Endothelial cell of umbilical vein (primary cell): ENCODE measurements around the gene IGF1. TPM values are rescaled to one million over a fixed set of nuclear protein-coding genes. Genes with fewer than 3 reads are reported as not detected.

Source experiments
- BruUV-seq: library from RNA; stranded (reverse); fragments of 400-500 nt; replicated peaks from 2 replicates; lab custom pipeline; 2021; lab: Mats Ljungman, UMichigan
- CTCF ChIA-PET: fragments of 300-600, 350-600 bp; sonication (Branson Sonifier 250); formaldehyde crosslinking; loops from one replicate; lab custom pipeline; 2021; ENCODE audit warnings: antibody characterized with exemption, inconsistent platforms; lab: Charles Lee
- POLR2A ChIA-PET: fragments of 300-600, 350-600 bp; sonication (Branson Sonifier 250); formaldehyde crosslinking; loops from one replicate; lab custom pipeline; 2021; ENCODE audit warnings: antibody characterized with exemption, inconsistent platforms; lab: Charles Lee
- DNase-seq: peaks from one replicate; pipeline ENCODE4 v3.0.0-alpha.2; 2011; ENCODE audit warnings: low read depth, low spot score
- FAIRE-seq: peaks from 2 replicates; lab custom pipeline; 2011; peaks lifted over from hg19 to GRCh38; lab: Jason Lieb, UNC
- H2AFZ ChIP-seq: 2 replicates; pipeline ENCODE4 v1.6.0; 2012; ENCODE audit warnings: low read depth, low read length, control low read depth, inconsistent platforms
- H3K27ac ChIP-seq: 2 replicates; pipeline ENCODE4 v1.5.1; 2011; ENCODE audit warnings: low read depth, mild to moderate bottlenecking, control low read depth, low read length, moderate library complexity; ENCODE audit not compliant: insufficient read depth
- H3K27me3 ChIP-seq, 2 experiments: 2 replicates each; pipeline versions ENCODE4 v1.6.0 to v1.6.1; 2011; ENCODE audit warnings: low read length in 2 of 2, mixed read lengths in 1 of 2; ENCODE audit not compliant: control insufficient read depth in 2 of 2, insufficient read depth in 2 of 2
- H3K36me3 ChIP-seq, 2 experiments: 2 replicates in 1 of 2; 3 replicates in 1 of 2; pipeline ENCODE4 v1.5.1; 2011; ENCODE audit warnings: low read length in 2 of 2, mild to moderate bottlenecking in 1 of 2, moderate library complexity in 1 of 2; ENCODE audit not compliant: control insufficient read depth in 2 of 2, insufficient read depth in 2 of 2; ENCODE audit errors: extremely low read depth in 1 of 2
- H3K4me1 ChIP-seq: 3 replicates; pipeline ENCODE4 v1.5.1; 2011; ENCODE audit warnings: mild to moderate bottlenecking, low read length; ENCODE audit not compliant: control insufficient read depth, insufficient read depth; ENCODE audit errors: extremely low read depth
- H3K4me2 ChIP-seq: 2 replicates; pipeline ENCODE4 v1.6.1; 2011; ENCODE audit warnings: low read length, control low read depth, mixed read lengths; ENCODE audit not compliant: insufficient read depth
- H3K4me3 ChIP-seq, 3 experiments: fragments of 200-600 bp in 1 of 3; sonication (generic), shearing (Covaris generic) in 1 of 3; replicated peaks in 1 of 3; 2 replicates each; pipeline ENCODE4 v1.5.1; 2011 to 2016; ENCODE audit warnings: control low read depth in 3 of 3, low read length in 3 of 3, mild to moderate bottlenecking in 2 of 3, inconsistent platforms in 1 of 3, low read depth in 1 of 3, moderate library complexity in 1 of 3; ENCODE audit not compliant: insufficient read depth in 1 of 3
- H3K79me2 ChIP-seq: 2 replicates; pipeline ENCODE4 v1.6.0; 2012; ENCODE audit warnings: low read length, inconsistent platforms; ENCODE audit not compliant: control insufficient read depth, insufficient read depth
- H3K9ac ChIP-seq: replicated peaks from 2 replicates; pipeline ENCODE3; 2011; ENCODE audit warnings: low read length, control low read depth; ENCODE audit not compliant: insufficient read depth; ENCODE audit errors: extremely low read depth
- H3K9me1 ChIP-seq: replicated peaks from 3 replicates; pipeline ENCODE4 v1.6.0; 2011; ENCODE audit warnings: mild to moderate bottlenecking, low read length; ENCODE audit not compliant: control insufficient read depth, insufficient read depth; ENCODE audit errors: extremely low read depth
- H3K9me3 ChIP-seq: replicated peaks from 2 replicates; pipeline ENCODE4 v1.5.1; 2012; ENCODE audit warnings: low read length, inconsistent platforms; ENCODE audit not compliant: control insufficient read depth, insufficient read depth
- H4K20me1 ChIP-seq: replicated peaks from 2 replicates; pipeline ENCODE3; 2011; ENCODE audit warnings: mild to moderate bottlenecking, low read length; ENCODE audit not compliant: control insufficient read depth, insufficient read depth; ENCODE audit errors: extremely low read depth
- CTCF ChIP-seq, 2 donors: IDR thresholded peaks; 1 replicate in 1 of 2; 2 replicates in 1 of 2; pipeline ENCODE4 v1.5.1; 2011; ENCODE audit warnings: low read length in 2 of 2, mild to moderate bottlenecking in 2 of 2, moderate library complexity in 2 of 2, control low read depth in 1 of 2, inconsistent platforms in 1 of 2, low read depth in 1 of 2; ENCODE audit not compliant: insufficient read depth in 1 of 2; ENCODE audit errors: extremely low read depth in 1 of 2
- EZH2 ChIP-seq: IDR thresholded peaks from 2 replicates; pipeline ENCODE4 v1.6.1; 2012; ENCODE audit warnings: borderline replicate concordance, low read depth, mild to moderate bottlenecking, moderate library complexity, low read length, inconsistent platforms; ENCODE audit not compliant: severe bottlenecking
- FOS ChIP-seq: IDR thresholded peaks from 2 replicates; pipeline ENCODE4 v1.6.1; 2011; ENCODE audit warnings: mild to moderate bottlenecking, low read length, moderate library complexity, borderline replicate concordance; ENCODE audit not compliant: insufficient read depth
- GATA2 ChIP-seq: IDR thresholded peaks from 2 replicates; pipeline ENCODE4 v1.7.0; 2011; ENCODE audit warnings: low read depth, mild to moderate bottlenecking, moderate library complexity, mixed read lengths, low read length; ENCODE audit not compliant: insufficient read length, insufficient read depth
- JUN ChIP-seq: IDR thresholded peaks from 2 replicates; pipeline ENCODE4 v1.6.1; 2011; ENCODE audit warnings: borderline replicate concordance, low read depth; ENCODE audit not compliant: insufficient read length, insufficient read depth
- MAX ChIP-seq: IDR thresholded peaks from 2 replicates; pipeline ENCODE4 v1.6.1; 2011; ENCODE audit not compliant: insufficient read depth, insufficient read length
- MYC ChIP-seq: IDR thresholded peaks from one replicate; pipeline ENCODE4 v1.6.1; 2011; ENCODE audit warnings: mild to moderate bottlenecking, low read depth, low read length
- POLR2A ChIP-seq: IDR thresholded peaks from 2 replicates; pipeline ENCODE4 v1.6.1; 2012; ENCODE audit warnings: low read depth, mild to moderate bottlenecking, control low read depth, low read length
- POLR2AphosphoS5 ChIP-seq: IDR thresholded peaks from 2 replicates; pipeline ENCODE4 v1.6.1; 2012; ENCODE audit warnings: low read depth, mild to moderate bottlenecking, control low read depth, low read length, moderate library complexity; ENCODE audit not compliant: insufficient read depth
- dilution Hi-C: fragments of 300-500 bp; cut with MboI; formaldehyde crosslinking; loops from one replicate; pipeline ENCODE4 v1.15.0; 2019; ENCODE audit warnings: low sequenced_read_pairs; ENCODE audit not compliant: extremely low pct_ligation_motif_present
- intact Hi-C: fragments of 100-400 bp; cut with micrococcal nuclease; formaldehyde crosslinking; loops from one replicate; pipeline ENCODE4 v1.10.0; 2022
- polyA plus RNA-seq, 4 experiments: library from polyadenylated mRNA; depleted of rRNA in 3 of 4; stranded (reverse) in 3 of 4; unstranded in 1 of 4; fragments of >200 nt; gene quantifications; 2 replicates each; pipeline versions ENCODE4 v1.2.1 to v1.2.3, GENCODE V29; 2011 to 2012; ENCODE audit warnings: missing spikeins in 1 of 4
- total RNA-seq: library from RNA; stranded (reverse); gene quantifications from 2 replicates; pipeline ENCODE4 v1.2.3, GENCODE V29; 2021

Gene IGF1
- total and polyA plus RNA-seq, 2 donors (not counting 3 experiments of a cell fraction or from before 2014, with no cell fraction given), result 0.10 TPM; not detected in 1

GRCh38 chr12:102513272-102513671 is 32.9 kb upstream of the IGF1 start:
- dilution Hi-C loops (no loop called here), intact Hi-C loops (no loop called here)
- BruUV-seq, result no TSS peak
- DNase-seq (no peak), FAIRE-seq (no peak)
- TF ChIP-seq FOS (no peak), POLR2A (no peak), POLR2AphosphoS5 (no peak), MYC (no peak), CTCF (IDR thresholded peaks at IDR 0.05; ENCODE audit: extremely low read depth in 1 of 2, insufficient read depth in 1 of 2, low read depth in 1 of 2, low read length in 2 of 2) (no peak), MAX (no peak), GATA2 (no peak), JUN (no peak), EZH2 (no peak)
- H3K9me1 ChIP-seq, result no peaks in the 10 kb centered on the region
- H3K4me3 ChIP-seq, result no peak overlapping the region
- H3K27ac ChIP-seq, result no peak overlapping the region
- H3K27me3 ChIP-seq, result no peaks in the 10 kb centered on the region
- no peaks in the 10 kb centered on the region for H3K36me3 ChIP-seq
- no peak overlapping the region for H3K9ac ChIP-seq
- no peaks in the 10 kb centered on the region for H3K79me2 ChIP-seq
- no peaks in the 10 kb centered on the region for H3K9me3 ChIP-seq
- H4K20me1 ChIP-seq, result no peaks in the 10 kb centered on the region
- H2AFZ ChIP-seq, result no peak overlapping the region
- H3K4me2 ChIP-seq, result no peak overlapping the region
- no peaks in the 10 kb centered on the region for H3K4me1 ChIP-seq
- ChIA-PET CTCF (no interaction called here), POLR2A (no interaction called here)
